Esophagus squamous epithelium (tissue), 5 donors: ENCODE measurements around the gene PLOD2. TPM values are rescaled to one million over a fixed set of nuclear protein-coding genes. Genes with fewer than 3 reads are reported as not detected.

Experiments
- DNase-seq: peaks from one replicate; lab custom pipeline; 2025; lab: John Stamatoyannopoulos, UW
- H3K27ac ChIP-seq, 4 donors: fragments of 200-600 bp; sonication (generic); one replicate each; pipeline ENCODE4 v1.5.1; 2016 to 2019; ENCODE audit warnings: mild to moderate bottlenecking in 1 of 4
- H3K27me3 ChIP-seq, 4 donors: fragments of 200-600 bp; sonication (generic); 1 replicate in 3 of 4; 2 replicates in 1 of 4; pipeline versions ENCODE4 v1.5.1 to v1.6.0; 2017 to 2021; ENCODE audit warnings: antibody characterized with exemption in 1 of 4
- H3K36me3 ChIP-seq, 3 donors: fragments of 200-600 bp; sonication (generic); one replicate each; pipeline ENCODE4 v1.5.1; 2016 to 2019
- H3K4me1 ChIP-seq, 3 donors: fragments of 200-600 bp; sonication (generic); one replicate each; pipeline ENCODE4 v1.5.1; 2017 to 2019
- H3K4me3 ChIP-seq, 4 donors: fragments of 200-600 bp; sonication (generic); 1 replicate in 3 of 4; 2 replicates in 1 of 4; pipeline ENCODE4 v1.5.1; 2016 to 2019; ENCODE audit warnings: mild to moderate bottlenecking in 2 of 4, moderate library complexity in 1 of 4
- H3K9me3 ChIP-seq, 3 donors: fragments of 200-600 bp; sonication (generic); one replicate each; pipeline ENCODE4 v1.5.1; 2016 to 2019
- CTCF ChIP-seq, 6 experiments: fragments of 450-650 bp in 4 of 6; fragments of 200-600 bp in 2 of 6; sonication (generic) in 2 of 6; IDR thresholded peaks; one replicate each; pipeline ENCODE4 v1.5.1; 2016 to 2019; ENCODE audit warnings: antibody characterized with exemption in 6 of 6, mild to moderate bottlenecking in 4 of 6, moderate library complexity in 4 of 6
- POLR2A ChIP-seq, 4 donors: fragments of 450-650 bp; IDR thresholded peaks; one replicate each; pipeline ENCODE4 v1.6.1; 2017; ENCODE audit warnings: antibody characterized with exemption in 4 of 4, mild to moderate bottlenecking in 4 of 4, moderate library complexity in 3 of 4
- WGBS, 2 donors: methylation state at CpG; one replicate each; pipeline ENCODE4 v1.1.5; 2018; 5-methylcytosine and 5-hydroxymethylcytosine counted together
- intact Hi-C: fragments of 100-400 bp; cut with DNase I; formaldehyde crosslinking; loops from one replicate; pipeline ENCODE4 v1.15.0; 2022
- total RNA-seq, 4 donors: library from RNA; depleted of rRNA; stranded (reverse); fragments of >200 nt; gene quantifications; one replicate each; pipeline ENCODE4 v1.1.0, GENCODE V29; 2016
- donor health status: DM: yes; HTN: yes; CAD: no.

The PLOD2 gene
- total RNA-seq, 4 donors from 2014 or later = 13.3 to 29.1 (median 23.2) TPM

- H3K27ac ChIP-seq = peak overlapping the region; percentile 68 to 96 (median 86)
- H3K4me3 ChIP-seq = peak overlapping the region in 3 of 4 donors; percentile 15 to 91 (median 19)
- H3K27me3 ChIP-seq = peaks cover 0 to 11% (median 0%) of the 10 kb centered on the region in 4 donors
- WGBS, 2 donors = 14 to 18% methylated on average over 3 of the region's 3 CpGs
- no peaks in the 10 kb centered on the region for H3K36me3 ChIP-seq
- no peak for DNase-seq
- H3K4me1 ChIP-seq = peaks cover 9 to 72% (median 22%) of the 10 kb centered on the region in 3 donors
- intact Hi-C loops = no loop called here
- H3K9me3 ChIP-seq = no peaks in the 10 kb centered on the region
- no peak for TF ChIP-seq POLR2A (IDR thresholded peaks at IDR 0.05)
- no peak for TF ChIP-seq CTCF (IDR thresholded peaks at IDR 0.05)
These were observed 4.2 kb downstream of the PLOD2 start for GRCh38 chr3:146156666-146157314.

GRCh38 chr3:146156095-146156494 is 4.9 kb downstream of the PLOD2 start:
- H3K9me3 ChIP-seq = no peaks in the 10 kb centered on the region
- peaks cover 9 to 68% (median 21%) of the 10 kb centered on the region in 3 donors for H3K4me1 ChIP-seq
- WGBS, 2 donors = 53 to 70% methylated on average over 4 of the region's 4 CpGs
- peaks cover 0 to 5% (median 0%) of the 10 kb centered on the region in 3 donors for H3K36me3 ChIP-seq
- no peak for TF ChIP-seq POLR2A (IDR thresholded peaks at IDR 0.05)
- no peak for TF ChIP-seq CTCF (IDR thresholded peaks at IDR 0.05)
- DNase-seq = no peak
- H3K27ac ChIP-seq = peak overlapping the region; percentile 68 to 96 (median 86)
- peak overlapping the region in 3 of 4 donors; percentile 15 to 91 (median 19) for H3K4me3 ChIP-seq
- intact Hi-C loops = no loop called here
- H3K27me3 ChIP-seq = peaks cover 0 to 7% (median 0%) of the 10 kb centered on the region in 4 donors

GRCh38 chr3:146154995-146155394 is 6.0 kb downstream of the PLOD2 start:
- no peak for TF ChIP-seq CTCF (IDR thresholded peaks at IDR 0.05)
- TF ChIP-seq POLR2A (IDR thresholded peaks at IDR 0.05) = no peak
- Histone ChIP-seq H3K4me1 (peaks cover 9 to 67% (median 21%) of the 10 kb centered on the region in 3 donors), H3K36me3 (peaks cover 0 to 7% (median 0%) of the 10 kb centered on the region in 3 donors), H3K4me3 (no peak overlapping the region), H3K9me3 (no peaks in the 10 kb centered on the region), H3K27ac (peak overlapping the region in 2 of 4 donors; percentile 94 to 96), H3K27me3 (no peaks in the 10 kb centered on the region)
- no peak for DNase-seq
- WGBS, 2 donors = 30 to 34% methylated on average over 2 of the region's 2 CpGs
- intact Hi-C loops = no loop called here

GRCh38 chr3:146154316-146154715 is 6.7 kb downstream of the PLOD2 start:
- TF ChIP-seq CTCF (IDR thresholded peaks at IDR 0.05) (no peak), POLR2A (IDR thresholded peaks at IDR 0.05) (no peak)
- no peak for DNase-seq
- H3K4me3 ChIP-seq = no peak overlapping the region
- H3K27me3 ChIP-seq = no peaks in the 10 kb centered on the region
- peaks cover 9 to 60% (median 21%) of the 10 kb centered on the region in 3 donors for H3K4me1 ChIP-seq
- H3K9me3 ChIP-seq = no peaks in the 10 kb centered on the region
- H3K27ac ChIP-seq = peak overlapping the region in 2 of 4 donors; percentile 14 to 51
- H3K36me3 ChIP-seq = peaks cover 0 to 7% (median 0%) of the 10 kb centered on the region in 3 donors
- intact Hi-C loops = no loop called here
- 91 to 97% methylated on average over 1 of the region's 1 CpG for WGBS, 2 donors

GRCh38 chr3:146153429-146153828 is 7.6 kb downstream of the PLOD2 start:
- TF ChIP-seq POLR2A (IDR thresholded peaks at IDR 0.05) (no peak), CTCF (IDR thresholded peaks at IDR 0.05) (no peak)
- Histone ChIP-seq H3K27ac (peak overlapping the region in 3 of 4 donors; percentile 15 to 62 (median 51)), H3K4me3 (peak overlapping the region in 1 of 4 donors; percentile 26), H3K36me3 (peaks cover 0 to 7% (median 0%) of the 10 kb centered on the region in 3 donors), H3K27me3 (no peaks in the 10 kb centered on the region), H3K9me3 (no peaks in the 10 kb centered on the region), H3K4me1 (peaks cover 9 to 57% (median 18%) of the 10 kb centered on the region in 3 donors)
- WGBS, 2 donors = 69 to 85% methylated on average over 4 of the region's 4 CpGs
- intact Hi-C loops = no loop called here
- no peak for DNase-seq
